Kidney (tissue), 14 donors: ENCODE results near the gene P2RY12. TPM values are rescaled to one million over a fixed set of nuclear protein-coding genes. Genes with fewer than 3 reads are reported as not detected.
A peak's percentile ranks its signal among the peaks of the same experiment; 100 is the strongest.

Experiments
- DNase-seq, 5 donors: peaks; one replicate each; pipeline ENCODE4 v3.0.0-alpha.2; 2013 to 2020
- FAIRE-seq: peaks from 2 replicates; lab custom pipeline; 2012; peaks lifted over from hg19 to GRCh38; lab: Jason Lieb, UNC
- H3K27ac ChIP-seq, 2 donors: one replicate each; pipeline ENCODE4 v1.7.0; 2013; ENCODE audit warnings: low read depth in 2 of 2, low read length in 2 of 2, inconsistent platforms in 1 of 2
- H3K27me3 ChIP-seq: one replicate; pipeline ENCODE4 v1.7.1; 2013; ENCODE audit warnings: low read length, inconsistent platforms; ENCODE audit not compliant: control insufficient read depth, insufficient read depth
- H3K36me3 ChIP-seq, 3 donors: one replicate each; pipeline versions ENCODE4 v1.7.0 to v1.7.1; 2013; ENCODE audit warnings: low read length in 3 of 3, control low read depth in 1 of 3, inconsistent platforms in 1 of 3; ENCODE audit not compliant: insufficient read depth in 3 of 3, control insufficient read depth in 2 of 3
- H3K4me1 ChIP-seq, 3 donors: one replicate each; pipeline versions ENCODE4 v1.7.0 to v1.7.1; 2013; ENCODE audit warnings: low read length in 3 of 3, inconsistent platforms in 1 of 3, low read depth in 1 of 3; ENCODE audit not compliant: control insufficient read depth in 2 of 3, insufficient read depth in 2 of 3
- H3K4me3 ChIP-seq, 3 donors: one replicate each; pipeline versions ENCODE4 v1.7.0 to v1.8.1; 2013; ENCODE audit warnings: low read length in 3 of 3, control low read depth in 1 of 3, inconsistent platforms in 1 of 3
- H3K9ac ChIP-seq, 3 donors: one replicate each; pipeline versions ENCODE4 v1.7.0 to v1.7.1; 2013; ENCODE audit warnings: low read length in 3 of 3, control low read depth in 1 of 3, inconsistent platforms in 1 of 3
- H3K9me3 ChIP-seq, 3 donors: one replicate each; pipeline versions ENCODE4 v1.7.0 to v1.7.1; 2013; ENCODE audit warnings: low read length in 3 of 3, control low read depth in 1 of 3, inconsistent platforms in 1 of 3; ENCODE audit not compliant: control insufficient read depth in 2 of 3, insufficient read depth in 1 of 3
- CTCF ChIP-seq: IDR thresholded peaks from 3 replicates; pipeline ENCODE4 v1.5.1; 2012; ENCODE audit warnings: mild to moderate bottlenecking, moderate library complexity, borderline replicate concordance; ENCODE audit not compliant: insufficient read depth; ENCODE audit errors: extremely low read depth
- intact Hi-C: fragments of 100-400 bp; cut with DNase I; formaldehyde crosslinking; loops from one replicate; pipeline ENCODE4 v1.11.1; 2022
- polyA plus RNA-seq: library from polyadenylated mRNA; stranded (reverse); fragments of 350-450 nt; fragmentation: Illumina TruSeq; extraction: RNeasy Lipid Tissue Mini Kit (QIAGEN cat#74804); gene quantifications from one replicate; pipeline ENCODE4 v1.2.3, GENCODE V29; 2014; ENCODE audit warnings: low read depth, low replicate concordance; ENCODE audit not compliant: insufficient read depth
- total RNA-seq: library from RNA; stranded (reverse); fragmentation: NEBNext Ultra II Directional; extraction: Animal tissue kit (Norgen Biotek cat#: 25700); gene quantifications from one replicate; pipeline ENCODE4 v1.2.1, GENCODE V29; 2021
- donor health status: control.
- donor health status: control.
- donor health status: control.
- donor health status: control.
- donor health status: control.
- donor health status: DM: yes; HTN: yes; CAD: no.
- donor health status: Normal renal cell carcinoma (clear cell type).

Gene P2RY12
- total and polyA plus RNA-seq, 2 donors from 2014 or later, result 2.2 TPM; not detected in 1

DNA sequence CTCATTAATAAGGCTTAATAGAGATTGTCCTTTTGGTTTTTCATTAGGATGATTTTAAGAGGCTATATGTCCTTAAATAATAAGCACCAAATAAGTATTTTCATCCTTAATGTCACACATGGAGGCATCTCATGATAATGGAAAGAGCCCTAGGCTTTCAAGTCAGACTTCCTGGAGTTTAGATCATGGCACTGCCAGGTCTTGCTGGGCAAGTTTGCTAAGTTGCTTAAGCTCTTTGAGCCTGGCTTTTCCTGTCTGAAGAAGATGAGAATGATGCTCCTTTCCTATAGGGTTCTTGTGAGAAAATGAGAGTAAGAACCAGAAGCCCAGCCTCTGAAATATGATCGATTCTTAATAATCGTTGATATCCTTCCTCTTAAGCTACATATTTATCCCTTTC is 23.4 kb upstream of the P2RY12 start:
- DNase-seq (no peak), FAIRE-seq (no peak)
- intact Hi-C loops, result no loop called here
- H3K4me1 ChIP-seq, result no peaks in the 10 kb centered on the region
- TF ChIP-seq CTCF, result no peak
- no peaks in the 10 kb centered on the region for H3K27me3 ChIP-seq
- H3K9ac ChIP-seq, result no peak overlapping the region
- H3K27ac ChIP-seq, result no peak overlapping the region
- H3K9me3 ChIP-seq, result no peaks in the 10 kb centered on the region
- no peaks in the 10 kb centered on the region for H3K36me3 ChIP-seq
- H3K4me3 ChIP-seq, result no peak overlapping the region

DNA sequence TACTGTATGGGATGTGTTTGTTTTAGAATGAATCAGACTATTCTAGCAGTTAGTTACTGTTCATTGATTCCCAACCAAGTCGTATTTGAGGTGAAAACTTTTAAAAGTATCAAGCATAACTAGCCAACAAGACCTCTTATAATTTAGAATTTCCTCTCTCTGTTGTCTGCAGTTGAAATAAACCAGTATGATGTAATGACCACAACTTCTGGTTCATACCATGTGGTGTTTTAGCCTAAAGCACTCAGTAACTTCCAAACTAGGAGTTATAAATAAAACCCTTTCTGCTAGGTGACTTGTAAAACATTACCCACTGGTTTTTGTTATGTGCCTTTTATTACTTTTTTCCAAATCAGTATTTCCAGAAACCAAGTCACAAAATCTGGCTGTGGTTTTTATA is 19.8 kb upstream of the P2RY12 start:
- intact Hi-C loops, result no loop called here
- no peaks in the 10 kb centered on the region for H3K27me3 ChIP-seq

DNA sequence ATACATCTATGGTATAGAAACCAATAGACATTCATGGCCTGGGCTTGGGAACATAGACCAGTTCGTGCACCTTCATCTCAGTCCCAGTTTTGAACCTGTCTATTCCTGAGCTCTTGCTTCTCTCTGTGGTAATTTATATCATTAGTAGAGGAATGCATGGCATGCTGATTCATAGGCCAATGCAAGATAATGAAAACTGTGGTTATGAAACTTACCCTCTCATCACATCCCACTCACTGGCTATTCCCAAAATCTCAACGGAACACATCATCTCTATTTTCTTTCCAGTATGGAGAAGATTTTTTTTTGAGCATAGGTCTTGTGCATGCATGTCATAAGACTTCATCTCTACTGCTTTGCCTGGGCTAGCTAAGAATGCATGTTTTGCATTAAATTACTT is 18.7 kb upstream of the P2RY12 start:
- DNase-seq, result no peak
- Histone ChIP-seq H3K9ac (no peak overlapping the region), H3K27me3 (no peaks in the 10 kb centered on the region), H3K4me3 (no peak overlapping the region), H3K4me1 (no peaks in the 10 kb centered on the region), H3K36me3 (no peaks in the 10 kb centered on the region), H3K27ac (no peak overlapping the region), H3K9me3 (no peaks in the 10 kb centered on the region)
- intact Hi-C loops, result no loop called here
- no peak for FAIRE-seq
- TF ChIP-seq CTCF, result no peak

More for the DNA sequence above, 19.8 kb upstream of the P2RY12 start:
- Histone ChIP-seq H3K27ac (no peak overlapping the region), H3K9me3 (no peaks in the 10 kb centered on the region), H3K9ac (no peak overlapping the region), H3K4me3 (no peak overlapping the region), H3K4me1 (no peaks in the 10 kb centered on the region), H3K36me3 (no peaks in the 10 kb centered on the region)
- TF ChIP-seq CTCF, result no peak
- DNase-seq, result no peak
- peak; percentile 46 for FAIRE-seq

DNA sequence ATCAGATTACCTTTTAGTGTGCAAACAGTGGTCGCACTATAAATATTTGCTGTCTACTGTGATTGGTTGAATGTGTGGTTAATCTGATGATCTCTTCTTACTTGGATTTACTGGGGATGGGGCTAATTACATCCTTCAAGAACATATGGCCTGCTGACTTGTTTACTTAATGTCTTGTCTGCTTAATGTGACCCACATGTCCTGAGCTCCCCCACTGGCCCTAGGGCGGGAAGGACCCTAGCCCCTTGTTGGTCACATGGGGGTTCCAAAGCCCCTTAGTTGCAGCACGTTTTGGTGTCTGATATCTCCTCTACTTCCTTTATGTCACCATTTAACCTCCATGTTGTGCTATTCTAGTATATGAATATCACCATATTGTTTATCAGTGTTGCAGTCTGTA is 17.8 kb upstream of the P2RY12 start:
- FAIRE-seq (no peak), DNase-seq (no peak)
- no peak overlapping the region for H3K27ac ChIP-seq
- no peak overlapping the region for H3K9ac ChIP-seq
- no peak overlapping the region for H3K4me3 ChIP-seq
- no peaks in the 10 kb centered on the region for H3K4me1 ChIP-seq
- no peak for TF ChIP-seq CTCF
- no peaks in the 10 kb centered on the region for H3K36me3 ChIP-seq
- no peaks in the 10 kb centered on the region for H3K9me3 ChIP-seq
- H3K27me3 ChIP-seq, result no peaks in the 10 kb centered on the region
- intact Hi-C loops, result no loop called here
